GM23338 (cell line): ENCODE data around the gene OTC. TPM values are rescaled to one million over a fixed set of nuclear protein-coding genes. Genes with fewer than 3 reads are reported as not detected.

Source experiments
- ATAC-seq: fragments of 200-7000 bp; cut with Tn5 transposase; 3 replicates; pipeline ENCODE4 v1.9.1; 2020
- DNase-seq: peaks from one replicate; pipeline ENCODE4 v3.0.0-alpha.2; 2015; ENCODE audit warnings: low spot score
- H2AFZ ChIP-seq: fragments of 200-600 bp; sonication (generic); 2 replicates; pipeline ENCODE4 v1.8.0; 2016; ENCODE audit warnings: antibody characterized with exemption, mild to moderate bottlenecking, moderate library complexity
- H3F3A ChIP-seq: fragments of 200-600 bp; sonication (generic); replicated peaks from 2 replicates; pipeline ENCODE4 v1.8.0; 2017; ENCODE audit warnings: antibody characterized with exemption, mixed run types, low read depth
- H3K27ac ChIP-seq: fragments of 200-600 bp; sonication (generic); 2 replicates; pipeline ENCODE4 v1.6.1; 2016; ENCODE audit warnings: low read depth
- H3K27me3 ChIP-seq: fragments of 200-600 bp; sonication (generic); 2 replicates; pipeline ENCODE4 v1.8.0; 2016; ENCODE audit warnings: mild to moderate bottlenecking, mixed run types, moderate library complexity; ENCODE audit not compliant: insufficient read depth
- H3K36me3 ChIP-seq: fragments of 200-600 bp; sonication (generic); 2 replicates; pipeline ENCODE4 v1.8.0; 2016; ENCODE audit warnings: mild to moderate bottlenecking; ENCODE audit not compliant: insufficient read depth
- H3K4me1 ChIP-seq: fragments of 200-600 bp; sonication (generic); 2 replicates; pipeline ENCODE4 v1.8.0; 2016; ENCODE audit warnings: mild to moderate bottlenecking, moderate library complexity; ENCODE audit not compliant: insufficient read depth
- H3K4me2 ChIP-seq: fragments of 200-600 bp; sonication (generic); 2 replicates; pipeline ENCODE4 v1.7.1; 2017; ENCODE audit warnings: mixed run types
- H3K4me3 ChIP-seq: fragments of 200-600 bp; sonication (generic); 2 replicates; pipeline ENCODE4 v1.6.1; 2016; ENCODE audit warnings: mixed run types
- H3K79me2 ChIP-seq: fragments of 200-600 bp; sonication (generic); replicated peaks from 2 replicates; pipeline ENCODE4 v1.8.0; 2017; ENCODE audit warnings: mild to moderate bottlenecking; ENCODE audit not compliant: insufficient read depth
- H3K9me2 ChIP-seq: fragments of 200-600 bp; sonication (generic); 2 replicates; pipeline ENCODE4 v1.8.0; 2017; ENCODE audit not compliant: insufficient read depth
- H4K20me1 ChIP-seq: fragments of 200-600 bp; sonication (generic); replicated peaks from 2 replicates; pipeline ENCODE4 v1.8.0; 2017; ENCODE audit warnings: mild to moderate bottlenecking; ENCODE audit not compliant: insufficient read depth
- H3K27ac Mint-ChIP-seq: 2 replicates; pipeline ENCODE4 v1.8.0; 2020; ENCODE audit warnings: inconsistent platforms, mild to moderate bottlenecking, moderate library complexity, mixed read lengths
- H3K27me3 Mint-ChIP-seq: 3 replicates; pipeline ENCODE4 v1.8.0; 2022; ENCODE audit warnings: low read depth, mild to moderate bottlenecking, moderate library complexity, mixed read lengths, inconsistent platforms; ENCODE audit not compliant: insufficient read depth, poor library complexity
- H3K36me3 Mint-ChIP-seq: 3 replicates; pipeline ENCODE4 v1.8.0; 2021; ENCODE audit warnings: low read depth, mild to moderate bottlenecking, inconsistent platforms, moderate library complexity, mixed read lengths
- H3K4me1 Mint-ChIP-seq: 3 replicates; pipeline ENCODE4 v1.8.0; 2020; ENCODE audit warnings: mild to moderate bottlenecking, inconsistent platforms, mixed read lengths
- H3K4me3 Mint-ChIP-seq: 3 replicates; pipeline ENCODE4 v1.8.0; 2021; ENCODE audit warnings: moderate library complexity, mild to moderate bottlenecking, inconsistent platforms, mixed read lengths
- H3K9me3 Mint-ChIP-seq: 3 replicates; pipeline ENCODE4 v1.8.0; 2020; ENCODE audit warnings: moderate library complexity, mild to moderate bottlenecking, inconsistent platforms, mixed read lengths
- CREB1 ChIP-seq: fragments of 250-450 bp; sonication (Bioruptor Pico); IDR thresholded peaks from 2 replicates; pipeline ENCODE4 v1.5.0; 2020; ENCODE audit warnings: low read depth, mild to moderate bottlenecking, moderate library complexity
- ETS1 ChIP-seq: IDR thresholded peaks from 2 replicates; pipeline ENCODE4 v1.6.1; 2016; ENCODE audit warnings: antibody characterized with exemption
- EZH2 ChIP-seq: fragments of 200-600 bp; sonication (generic); IDR thresholded peaks from one replicate; pipeline ENCODE4 v1.8.0; 2017; ENCODE audit warnings: antibody characterized with exemption, mild to moderate bottlenecking, low read depth; ENCODE audit not compliant: unreplicated experiment
- EZH2phosphoT487 ChIP-seq: fragments of 200-600 bp; sonication (generic); IDR thresholded peaks from one replicate; pipeline ENCODE4 v1.8.1; 2018; ENCODE audit warnings: antibody characterized with exemption; ENCODE audit not compliant: unreplicated experiment
- JUNB ChIP-seq: IDR thresholded peaks from one replicate; pipeline ENCODE4 v1.6.1; 2016; ENCODE audit warnings: antibody characterized with exemption; ENCODE audit not compliant: unreplicated experiment
- REST ChIP-seq: IDR thresholded peaks from one replicate; pipeline ENCODE4 v1.6.1; 2018; ENCODE audit warnings: antibody characterized with exemption; ENCODE audit not compliant: unreplicated experiment
- ZNF462 ChIP-seq: fragments of 250-450 bp; sonication (Bioruptor Pico); IDR thresholded peaks from 2 replicates; pipeline ENCODE4 v1.5.0; 2020; ENCODE audit warnings: mild to moderate bottlenecking, moderate library complexity
- polyA plus RNA-seq: library from polyadenylated mRNA; unstranded; fragments of >200 nt; fragmentation: Nextera tagmentation; extraction: Ambion mirVana; gene quantifications from 2 replicates; pipeline ENCODE4 v1.2.1, GENCODE V29; 2016
- total RNA-seq: library from RNA; depleted of rRNA; stranded (reverse); fragments of >200 nt; shearing (Covaris generic); gene quantifications from 2 replicates; pipeline ENCODE4 v1.2.3, GENCODE V29; 2014

OTC gene
- total and polyA plus RNA-seq, 2 experiments from 2014 or later: not detected

- TF ChIP-seq ZNF462 (CRISPR knock-in tag): no peak
- no peak for TF ChIP-seq CREB1 (CRISPR knock-in tag)
- TF ChIP-seq REST: no peak
- TF ChIP-seq EZH2phosphoT487: no peak
- TF ChIP-seq EZH2: no peak
- TF ChIP-seq JUNB: no peak
- TF ChIP-seq ETS1: no peak
- DNase-seq: no peak
- H3K4me3 ChIP-seq: no peak overlapping the region
Observed at GRCh38 chrX:38437093-38437492, 84.7 kb downstream of the OTC start.

More at GRCh38 chrX:38437093-38437492, 84.7 kb downstream of the OTC start:
- no peaks in the 10 kb centered on the region for H3K4me1 ChIP-seq
- H4K20me1 ChIP-seq: no peaks in the 10 kb centered on the region
- H3F3A ChIP-seq: no peaks in the 10 kb centered on the region
- H3K9me2 ChIP-seq: no peaks in the 10 kb centered on the region
- Mint-ChIP-seq H3K4me3 (no peak overlapping the region), H3K27ac (no peak overlapping the region), H3K4me1 (peaks cover 2% of the 10 kb centered on the region; the same call in 1 of the 3 replicates), H3K36me3 (no peaks in the 10 kb centered on the region), H3K27me3 (no peaks in the 10 kb centered on the region), H3K9me3 (no peaks in the 10 kb centered on the region)
- H3K79me2 ChIP-seq: no peaks in the 10 kb centered on the region
- ATAC-seq: no peak
- no peak overlapping the region for H3K27ac ChIP-seq
- no peaks in the 10 kb centered on the region for H3K27me3 ChIP-seq
- H2AFZ ChIP-seq: no peak overlapping the region
- H3K36me3 ChIP-seq: no peaks in the 10 kb centered on the region
- H3K4me2 ChIP-seq: no peak overlapping the region
